Measurements from ENCODE around the gene MADD. TPM values are rescaled to one million over a fixed set of nuclear protein-coding genes. Genes with fewer than 3 reads are reported as not detected.
A peak's percentile ranks its signal among the peaks of the same experiment; 100 is the strongest.

Gene MADD
- total and polyA plus RNA-seq, 3 donors from 2014 or later: 87.8 to 118 (median 103) TPM

- intact Hi-C loops (cut with DNase I; ENCODE audit: low total_unique reads): no loop called here
- peak overlapping the region; percentile 84 to 92 for H3K4me3 ChIP-seq
- H3K27me3 ChIP-seq: no peaks in the 10 kb centered on the region
- no peaks in the 10 kb centered on the region for H3K9me3 ChIP-seq
- peaks cover 26% of the 10 kb centered on the region for H3K4me1 ChIP-seq
- H3K36me3 ChIP-seq (ENCODE audit: low read depth, missing control alignments): no peaks in the 10 kb centered on the region
- DNase-seq: peak; percentile 30
- TF ChIP-seq POLR2A (IDR thresholded peaks at IDR 0.05): no peak
- TF ChIP-seq CTCF (IDR thresholded peaks at IDR 0.05): no peak
- H3K27ac ChIP-seq: peak overlapping the region; percentile 97
- WGBS, 2 donors: 1 to 2% methylated on average over 18 to 23 of the region's 34 CpGs
These were observed 668 bp downstream of the MADD start for GRCh38 chr11:47270331-47271271.

DNA sequence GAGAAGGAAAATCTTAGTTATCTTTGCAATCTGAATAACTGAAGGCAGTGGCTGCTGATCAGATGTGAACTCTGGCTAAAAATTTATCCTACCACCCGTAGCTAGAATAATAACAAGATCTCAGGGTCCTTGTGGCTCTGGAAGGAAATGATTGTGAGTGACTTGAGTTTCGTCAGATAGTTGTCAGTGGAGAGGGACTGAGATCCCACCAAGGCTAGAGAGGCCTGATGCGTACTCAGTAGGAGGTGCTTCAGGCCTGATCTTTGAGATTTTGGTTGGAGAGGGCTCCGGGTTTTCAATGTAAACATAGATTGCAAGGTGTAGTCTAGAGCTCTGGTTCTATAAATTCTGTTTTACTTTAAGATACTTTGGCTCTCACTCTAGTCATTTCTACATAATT, 1.4 kb downstream of the MADD start:
- no peak for DNase-seq
- no peak overlapping the region for H3K27ac ChIP-seq
- no peaks in the 10 kb centered on the region for H3K27me3 ChIP-seq
- H3K4me3 ChIP-seq: peak overlapping the region in 1 of 2 donors; percentile 92
- intact Hi-C loops (cut with DNase I; ENCODE audit: low total_unique reads): no loop called here
- H3K36me3 ChIP-seq (ENCODE audit: low read depth, missing control alignments): no peaks in the 10 kb centered on the region
- TF ChIP-seq CTCF (IDR thresholded peaks at IDR 0.05) (no peak), POLR2A (IDR thresholded peaks at IDR 0.05) (no peak)
- 53 to 57% methylated on average over 4 of the region's 4 CpGs for WGBS, 2 donors
- peaks cover 26% of the 10 kb centered on the region for H3K4me1 ChIP-seq
- H3K9me3 ChIP-seq: no peaks in the 10 kb centered on the region

DNA sequence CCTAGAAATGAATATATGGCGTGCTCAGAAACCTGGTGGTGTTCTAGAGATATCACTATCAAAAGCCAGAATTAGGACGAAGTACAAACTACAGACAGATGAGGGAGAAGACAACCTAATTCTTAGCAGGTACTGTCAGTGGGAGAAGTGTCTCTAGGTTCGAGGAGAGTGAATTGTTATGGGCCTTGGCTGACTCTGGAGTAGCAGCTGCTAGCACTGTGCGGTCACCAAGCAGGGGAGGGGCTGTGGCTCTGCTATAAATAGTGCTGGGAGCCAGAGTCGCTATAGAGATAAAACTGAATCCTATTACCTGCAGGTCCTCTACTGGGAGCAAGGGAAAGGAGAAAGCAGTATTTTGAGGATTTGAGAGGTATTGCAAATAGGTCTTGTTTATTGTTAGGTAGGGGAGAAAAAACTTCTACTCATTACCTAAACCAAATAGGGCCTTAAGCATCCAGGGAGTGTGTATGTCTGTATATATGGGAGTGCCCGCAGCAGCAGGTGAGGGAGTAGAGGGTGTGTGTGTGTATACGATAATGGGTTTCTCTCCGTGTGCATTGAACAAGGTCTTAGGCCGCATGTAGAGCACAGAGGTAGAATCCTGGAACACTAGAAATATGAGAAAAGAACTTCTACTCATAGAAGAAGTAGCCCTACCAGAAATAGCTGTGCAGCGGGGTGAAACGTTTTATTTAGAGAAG, 2.2 kb downstream of the MADD start:
- H3K4me3 ChIP-seq: no peak overlapping the region
- WGBS, 2 donors: 51 to 54% methylated on average over 11 of the region's 11 CpGs
- intact Hi-C loops (cut with DNase I; ENCODE audit: low total_unique reads): no loop called here

GRCh38 chr11:47272706-47273105, 2.8 kb downstream of the MADD start:
- H3K4me3 ChIP-seq: no peak overlapping the region
- H3K9me3 ChIP-seq: no peaks in the 10 kb centered on the region
- no peaks in the 10 kb centered on the region for H3K27me3 ChIP-seq
- 0% methylated on average over 1 of the region's 1 CpG for WGBS, 2 donors
- no peaks in the 10 kb centered on the region for H3K36me3 ChIP-seq (ENCODE audit: low read depth, missing control alignments)
- peaks cover 26% of the 10 kb centered on the region for H3K4me1 ChIP-seq
- no peak for DNase-seq
- TF ChIP-seq CTCF (IDR thresholded peaks at IDR 0.05): no peak
- TF ChIP-seq POLR2A (IDR thresholded peaks at IDR 0.05): no peak
- intact Hi-C loops (cut with DNase I; ENCODE audit: low total_unique reads): no loop called here
- no peak overlapping the region for H3K27ac ChIP-seq

More for the DNA sequence above, 2.2 kb downstream of the MADD start:
- Histone ChIP-seq H3K36me3 (ENCODE audit: low read depth, missing control alignments) (no peaks in the 10 kb centered on the region), H3K9me3 (no peaks in the 10 kb centered on the region), H3K27ac (no peak overlapping the region), H3K27me3 (no peaks in the 10 kb centered on the region), H3K4me1 (peaks cover 26% of the 10 kb centered on the region)
- TF ChIP-seq POLR2A (IDR thresholded peaks at IDR 0.05): no peak
- no peak for TF ChIP-seq CTCF (IDR thresholded peaks at IDR 0.05)
- no peak for DNase-seq
